Fibroblast of peridontal ligament (primary cell): ENCODE measurements around the gene CEMIP2.

Source experiments
- DNase-seq: peaks from one replicate; pipeline ENCODE4 v3.0.0-alpha.2; 2010; ENCODE audit errors: extremely low read depth

CEMIP2 gene

DNA sequence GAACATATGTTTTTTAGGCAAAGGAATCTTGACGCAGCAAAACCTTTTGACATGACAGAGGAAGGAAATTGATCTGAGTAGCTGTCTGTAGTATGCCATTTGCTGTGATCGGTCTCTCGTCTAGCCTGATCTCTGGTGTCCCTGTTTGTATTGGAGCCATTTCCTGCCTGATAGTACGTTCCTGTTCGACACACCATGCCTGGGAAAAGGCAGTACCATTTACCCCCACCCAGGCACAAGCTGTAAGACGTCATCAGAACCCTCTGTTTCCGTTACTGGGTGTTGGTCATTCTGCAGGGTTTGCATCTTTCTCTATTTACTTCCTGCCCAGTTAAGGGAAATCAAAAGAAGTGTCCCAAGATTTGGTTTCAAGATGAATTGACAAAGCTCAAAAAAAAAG lies 129.7 kb downstream of the CEMIP2 start:
- DNase-seq, result no peak

DNA sequence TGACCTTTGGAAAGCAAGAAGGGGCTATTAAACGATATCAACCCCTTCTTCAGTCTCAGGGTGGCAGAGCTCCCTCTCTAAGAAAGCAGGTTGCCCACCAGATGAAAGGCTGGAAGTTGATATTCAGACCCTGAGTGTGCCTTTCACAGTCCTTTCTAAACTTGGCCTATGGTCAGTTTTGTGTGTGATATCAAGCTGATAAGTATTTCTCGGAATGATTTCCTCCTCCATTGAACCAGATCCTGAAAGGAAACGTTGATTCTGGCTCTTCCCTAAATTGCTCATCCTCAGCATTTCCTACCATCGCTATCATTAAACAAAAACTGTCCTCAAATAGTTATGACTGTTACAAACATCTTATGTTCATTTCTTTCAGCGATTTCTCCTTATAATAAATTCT lies 130.4 kb downstream of the CEMIP2 start:
- no peak for DNase-seq

DNA sequence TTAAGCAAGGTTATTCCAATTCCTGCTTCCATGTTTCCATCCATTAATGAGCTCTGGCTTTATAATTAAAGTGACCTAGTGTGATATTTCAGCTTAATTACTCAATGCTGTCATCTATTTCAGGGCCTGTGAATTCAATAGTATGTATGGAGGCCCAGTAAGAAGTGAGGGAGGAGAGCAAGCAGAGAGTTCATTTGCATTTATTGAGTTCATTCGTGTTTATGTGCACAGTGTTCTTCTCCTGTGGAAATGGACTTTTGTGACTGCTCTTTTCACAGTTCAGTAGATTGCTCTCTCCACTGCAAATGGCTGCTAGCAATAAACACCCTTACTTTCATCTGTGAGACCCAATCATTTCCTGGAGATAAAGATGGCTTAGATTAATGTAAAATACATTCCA lies 130.9 kb downstream of the CEMIP2 start:
- DNase-seq, result no peak

DNA sequence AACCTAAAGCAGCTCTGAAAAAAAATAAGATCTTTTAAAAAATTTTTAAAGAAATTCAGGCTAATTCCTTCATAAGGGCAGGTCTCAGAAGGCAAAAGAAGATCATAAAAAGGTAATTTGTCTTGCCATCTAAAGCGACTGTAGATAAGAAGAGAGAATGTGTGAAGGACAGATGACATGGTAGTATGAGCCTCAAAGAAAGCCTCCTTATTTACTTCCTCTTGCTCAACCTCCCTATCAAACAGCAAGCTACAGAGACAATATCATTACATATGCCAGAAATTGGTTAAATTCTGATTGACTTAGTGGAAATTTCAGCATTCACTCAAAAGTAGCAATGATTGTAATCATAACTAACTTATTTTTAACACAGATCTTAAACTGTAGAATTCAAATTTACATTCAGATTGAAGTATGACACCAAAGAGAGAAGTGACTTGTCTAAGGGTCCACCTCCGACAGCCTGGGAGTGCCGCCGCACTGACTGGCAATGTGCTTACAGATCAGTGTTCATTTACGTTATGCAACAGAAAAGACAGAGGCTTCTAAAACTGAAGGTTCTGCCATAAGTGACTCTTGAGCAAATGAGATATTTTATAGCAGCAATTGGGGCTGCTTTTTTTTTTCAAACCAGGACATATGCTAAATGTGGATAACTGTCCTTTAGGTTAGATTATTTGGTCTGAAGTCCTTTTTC lies 132.0 kb downstream of the CEMIP2 start:
- DNase-seq, result no peak

DNA sequence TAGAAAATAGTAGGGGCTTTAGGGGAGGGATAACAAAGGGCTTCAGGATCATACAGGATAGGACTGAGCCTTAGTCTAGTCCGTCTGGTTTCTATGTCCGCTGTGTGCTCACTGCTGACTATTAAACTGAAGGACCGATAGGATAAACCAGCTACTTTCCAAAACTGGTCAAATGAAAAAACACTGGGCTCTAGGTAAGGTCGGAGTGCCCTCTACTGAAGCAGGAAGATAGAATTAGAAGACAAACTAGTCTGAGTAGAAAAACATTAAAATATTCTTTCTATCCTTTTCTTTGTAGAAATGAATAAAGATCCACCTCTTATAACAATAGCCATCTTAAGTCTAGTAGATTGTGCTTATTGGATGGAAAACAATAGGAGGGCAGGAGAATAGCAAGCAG lies 133.6 kb downstream of the CEMIP2 start:
- peak; percentile 12 for DNase-seq
